ENCODE data around the gene HTT. TPM values are rescaled to one million over a fixed set of nuclear protein-coding genes. Genes with fewer than 3 reads are reported as not detected.

Gene HTT
- total RNA-seq, 4 donors from 2014 or later = 49.6 to 155 (median 83.1) TPM

GRCh38 chr4:3071811-3072210 is 2.7 kb upstream of the HTT start:
- TF ChIP-seq CTCF (IDR thresholded peaks at IDR 0.05) (no peak), POLR2A (IDR thresholded peaks at IDR 0.05) (no peak)
- H3K27me3 ChIP-seq = no peaks in the 10 kb centered on the region
- peaks cover 14 to 19% of the 10 kb centered on the region in 2 donors for H3K4me1 ChIP-seq
- no peak overlapping the region for H3K27ac ChIP-seq
- no peak overlapping the region for H3K4me3 ChIP-seq (replicated peaks in 1 of 3)
- no peak for DNase-seq
- 80 to 83% methylated on average over 6 to 7 of the region's 7 CpGs for WGBS, 2 donors
- H3K9me3 ChIP-seq = no peaks in the 10 kb centered on the region
- H3K36me3 ChIP-seq = no peaks in the 10 kb centered on the region
- intact Hi-C loops (cut with DNase I) = loop anchor here (5.0 kb wide), 1 partner anchor 220 kb away; the partner anchor contains the start of gene RGS12

DNA sequence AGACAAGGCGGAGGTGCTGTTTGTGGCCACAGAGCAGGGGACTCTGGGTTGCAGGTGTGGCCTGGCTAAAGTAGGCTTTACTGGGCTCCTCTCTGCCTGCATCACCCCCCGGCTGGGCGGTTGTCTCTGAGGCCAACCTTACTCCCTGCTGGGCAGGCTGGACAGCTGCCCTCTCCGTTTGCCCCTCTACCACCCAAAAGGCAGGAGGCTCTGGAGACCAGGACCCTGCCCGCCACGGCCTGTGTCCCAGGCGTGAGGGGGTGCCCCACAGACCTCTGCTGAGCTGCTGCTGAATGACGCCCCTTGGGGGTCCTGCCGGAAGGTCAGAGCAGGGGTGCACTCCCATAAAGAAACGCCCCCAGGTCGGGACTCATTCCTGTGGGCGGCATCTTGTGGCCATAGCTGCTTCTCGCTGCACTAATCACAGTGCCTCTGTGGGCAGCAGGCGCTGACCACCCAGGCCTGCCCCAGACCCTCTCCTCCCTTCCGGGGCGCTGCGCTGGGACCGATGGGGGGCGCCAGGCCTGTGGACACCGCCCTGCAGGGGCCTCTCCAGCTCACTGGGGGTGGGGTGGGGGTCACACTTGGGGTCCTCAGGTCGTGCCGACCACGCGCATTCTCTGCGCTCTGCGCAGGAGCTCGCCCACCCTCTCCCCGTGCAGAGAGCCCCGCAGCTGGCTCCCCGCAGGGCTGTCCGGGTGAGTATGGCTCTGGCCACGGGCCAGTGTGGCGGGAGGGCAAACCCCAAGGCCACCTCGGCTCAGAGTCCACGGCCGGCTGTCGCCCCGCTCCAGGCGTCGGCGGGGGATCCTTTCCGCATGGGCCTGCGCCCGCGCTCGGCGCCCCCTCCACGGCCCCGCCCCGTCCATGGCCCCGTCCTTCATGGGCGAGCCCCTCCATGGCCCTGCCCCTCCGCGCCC is 1.1 kb upstream of the HTT start:
- DNase-seq = peak in 1 of 2 donors; percentile 7
- H3K36me3 ChIP-seq = no peaks in the 10 kb centered on the region
- H3K27me3 ChIP-seq = no peaks in the 10 kb centered on the region
- peaks cover 19 to 31% of the 10 kb centered on the region in 2 donors for H3K4me1 ChIP-seq
- intact Hi-C loops (cut with DNase I) = loop anchor here (5.0 kb wide), 1 partner anchor 219 kb away; the partner anchor contains the start of gene RGS12
- H3K27ac ChIP-seq = peak overlapping the region in 2 of 3 donors; percentile 39
- no peak for TF ChIP-seq CTCF (IDR thresholded peaks at IDR 0.05)
- TF ChIP-seq POLR2A (IDR thresholded peaks at IDR 0.05) = peak in 1 of 2 donors; percentile 34
- no peaks in the 10 kb centered on the region for H3K9me3 ChIP-seq
- 19% methylated on average over 15 of the region's 54 CpGs; no CpG with 5 or more reads in 1 of the 2 donors for WGBS, 2 donors
- H3K4me3 ChIP-seq (replicated peaks in 1 of 3) = peak overlapping the region; percentile 59 to 71 (median 60)

GRCh38 chr4:3074846-3075651 is 568 bp downstream of the HTT start:
- Histone ChIP-seq H3K27ac (peak overlapping the region; percentile 79 to 92 (median 86)), H3K9me3 (no peaks in the 10 kb centered on the region), H3K36me3 (no peaks in the 10 kb centered on the region), H3K4me1 (peaks cover 19 to 37% of the 10 kb centered on the region in 2 donors), H3K4me3 (replicated peaks in 1 of 3) (peak overlapping the region; percentile 71 to 79 (median 75)), H3K27me3 (no peaks in the 10 kb centered on the region)
- WGBS, 2 donors = 0% methylated on average over 28 of the region's 60 CpGs
- peak; percentile 58 to 76 for DNase-seq
- TF ChIP-seq CTCF (IDR thresholded peaks at IDR 0.05) = no peak
- peak in 1 of 2 donors; percentile 58 for TF ChIP-seq POLR2A (IDR thresholded peaks at IDR 0.05)
- intact Hi-C loops (cut with DNase I) = loop anchor here (5.0 kb wide), 1 partner anchor 217 kb away; the partner anchor contains the start of gene RGS12

- DNase-seq = no peak
- no peaks in the 10 kb centered on the region for H3K36me3 ChIP-seq
- H3K27ac ChIP-seq = peak overlapping the region in 2 of 3 donors; percentile 79 to 86
- no peaks in the 10 kb centered on the region for H3K9me3 ChIP-seq
- intact Hi-C loops (cut with DNase I) = no loop called here
- TF ChIP-seq POLR2A (IDR thresholded peaks at IDR 0.05) = no peak
- TF ChIP-seq CTCF (IDR thresholded peaks at IDR 0.05) = no peak
- WGBS, 2 donors = 0 to 1% methylated on average over 7 to 8 of the region's 8 CpGs
- H3K27me3 ChIP-seq = no peaks in the 10 kb centered on the region
- H3K4me3 ChIP-seq (replicated peaks in 1 of 3) = peak overlapping the region in 1 of 3 donors; percentile 71
- peaks cover 19 to 37% of the 10 kb centered on the region in 2 donors for H3K4me1 ChIP-seq
These were observed 1.1 kb downstream of the HTT start for GRCh38 chr4:3075652-3075981.
